NOMO-1 treated with DMSO at 0.1 percent for 48 hours (cell line): ENCODE data around the gene PTGES3L.
A peak's percentile ranks its signal among the peaks of the same experiment; 100 is the strongest.
"Not testable (repeated sequence)": the region's sequence is repeated elsewhere in the genome, so short reads cannot be mapped to it uniquely, and the experiment has no call there.

Source experiments
- DNase-seq: peaks from one replicate; lab custom pipeline; 2025; ENCODE audit not compliant: unreplicated experiment; lab: John Stamatoyannopoulos, UW

PTGES3L gene

GRCh38 chr17:43014649-43015542, 35.0 kb upstream of the PTGES3L start:
- no peak for DNase-seq

GRCh38 chr17:43014020-43014648, 34.3 kb upstream of the PTGES3L start:
- DNase-seq, result peak; percentile 23

DNA sequence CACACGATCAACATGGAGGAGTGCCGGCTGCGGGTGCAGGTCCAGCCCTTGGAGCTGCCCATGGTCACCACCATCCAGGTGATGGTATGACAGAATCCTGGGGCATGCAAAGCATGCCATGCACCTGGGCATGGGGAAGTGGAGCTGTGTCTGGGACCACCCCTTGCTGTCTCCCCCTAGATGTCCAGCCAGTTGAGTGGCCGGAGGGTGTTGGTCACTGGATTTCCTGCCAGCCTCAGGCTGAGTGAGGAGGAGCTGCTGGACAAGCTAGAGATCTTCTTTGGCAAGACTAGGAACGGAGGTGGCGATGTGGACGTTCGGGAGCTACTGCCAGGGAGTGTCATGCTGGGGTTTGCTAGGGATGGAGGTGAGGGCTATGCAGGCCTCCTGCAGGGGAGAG, 33.4 kb upstream of the PTGES3L start:
- no peak for DNase-seq

- DNase-seq, result no peak
Measured at GRCh38 chr17:43011728-43012472, 32.0 kb upstream of the PTGES3L start.

GRCh38 chr17:43010667-43011308, 30.9 kb upstream of the PTGES3L start:
- DNase-seq, result no peak

GRCh38 chr17:43006639-43007551, 27.0 kb upstream of the PTGES3L start, which contains the start of gene IFI35:
TSS of gene IFI35 (plus strand) at chr17:43006784. CDS start at chr17:43006948, 164 bp downstream.
- peak; percentile 82 for DNase-seq

- DNase-seq, result no peak
Measured at GRCh38 chr17:43003542-43004172, 23.8 kb upstream of the PTGES3L start.

GRCh38 chr17:43000894-43001293, 21.0 kb upstream of the PTGES3L start:
- not testable (repeated sequence) for DNase-seq

DNA sequence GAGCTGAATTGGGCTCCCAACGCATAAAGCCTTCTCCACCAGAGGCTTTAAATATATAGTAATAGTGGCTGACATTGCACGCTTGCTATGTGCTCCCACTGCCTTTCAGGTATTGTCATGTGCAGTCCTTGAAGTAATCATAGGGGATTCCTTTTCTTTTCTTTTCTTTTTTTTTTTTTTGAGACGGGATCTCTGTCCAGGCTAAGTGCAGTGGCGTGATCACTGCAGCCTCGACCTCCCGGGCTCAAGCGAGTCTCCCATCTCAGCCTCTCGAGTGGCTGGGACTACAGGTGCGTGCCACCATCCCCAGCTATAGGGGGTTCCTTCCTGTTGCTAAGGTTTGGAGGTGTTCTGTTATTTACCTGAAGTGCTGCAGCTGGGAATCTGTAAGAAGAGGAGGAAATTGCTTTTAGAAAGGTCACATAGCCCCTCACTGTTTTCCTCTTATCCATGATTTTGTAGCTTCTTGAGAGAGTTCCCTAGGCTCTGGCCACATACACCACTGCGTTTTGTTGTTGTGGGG, 19.2 kb upstream of the PTGES3L start:
- no peak for DNase-seq

GRCh38 chr17:42997984-42998938, 18.4 kb upstream of the PTGES3L start, which contains the start of gene RPL27:
TSS of gene RPL27 (plus strand) at chr17:42998419. CDS start at chr17:42998751, 332 bp downstream.
- peak; percentile 99 for DNase-seq

GRCh38 chr17:42997390-42997983, 17.6 kb upstream of the PTGES3L start:
- peak; percentile 31 for DNase-seq

DNA sequence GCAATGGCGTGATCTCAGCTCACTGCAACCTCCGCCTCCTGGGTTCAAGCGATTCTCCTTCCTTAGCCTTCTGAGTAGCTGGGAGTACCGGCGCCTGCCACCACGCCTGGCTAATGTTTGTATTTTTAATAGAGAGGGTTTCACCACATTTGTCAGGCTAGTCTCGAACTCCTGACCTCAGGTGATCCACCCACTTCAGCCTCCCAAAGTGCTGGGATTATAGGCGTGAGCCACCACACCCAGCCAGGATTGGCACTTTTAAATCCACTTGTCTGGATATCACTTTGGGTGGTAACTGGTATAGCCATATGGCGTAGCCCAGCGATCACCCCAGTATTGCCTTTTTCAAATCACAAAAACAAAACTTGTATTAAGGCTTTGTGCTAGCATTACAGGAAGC, 14.0 kb upstream of the PTGES3L start:
- not testable (repeated sequence) for DNase-seq

- DNase-seq, result no peak
Measured at GRCh38 chr17:42992872-42993271, 13.0 kb upstream of the PTGES3L start.

- no peak for DNase-seq
Measured at GRCh38 chr17:42991471-42991870, 11.6 kb upstream of the PTGES3L start.

- no peak for DNase-seq
Measured at GRCh38 chr17:42989726-42990652, 10.1 kb upstream of the PTGES3L start.

DNA sequence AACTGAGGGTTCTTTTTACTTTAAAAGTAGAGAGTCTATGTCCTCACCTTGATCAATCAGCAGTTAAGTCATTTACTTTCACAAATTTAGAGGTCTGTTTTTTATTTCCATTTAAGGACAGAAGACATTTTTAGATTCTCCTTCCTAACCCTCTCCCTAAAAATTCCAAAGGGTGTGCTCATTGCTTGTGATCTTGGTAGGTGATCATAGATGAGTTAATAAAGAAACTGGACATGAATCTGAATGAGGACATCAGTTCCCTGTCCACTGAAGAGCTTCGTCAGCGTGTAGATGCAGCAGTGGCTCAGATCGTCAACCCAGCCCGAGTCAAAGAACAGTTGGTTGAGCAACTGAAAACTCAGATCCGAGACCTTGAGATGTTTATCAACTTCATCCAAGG, 9.3 kb upstream of the PTGES3L start:
- DNase-seq, result no peak

DNA sequence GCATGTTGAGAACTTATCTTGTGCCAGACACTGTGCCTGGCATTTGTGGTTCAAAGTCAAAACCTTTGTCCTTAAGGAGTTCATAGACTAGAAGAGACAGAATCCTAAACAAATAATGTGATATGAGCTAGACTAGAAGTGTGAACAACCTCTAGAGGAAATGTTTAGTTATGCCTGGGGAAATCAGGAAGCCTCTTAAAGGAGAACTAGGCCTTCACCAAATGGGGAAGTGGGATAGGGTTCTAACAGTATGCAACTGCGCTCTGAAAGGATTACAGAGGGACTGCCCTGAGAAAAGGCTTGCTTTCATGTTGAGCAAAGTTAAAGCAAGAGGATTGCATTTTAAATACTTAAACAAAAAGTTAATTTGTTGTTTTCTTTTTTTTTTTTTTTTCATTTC, 5.3 kb upstream of the PTGES3L start:
- DNase-seq, result peak; percentile 95
